GM18951 (cell line): Measurements from ENCODE around the gene SLC25A6.

Source experiments
- POLR2A ChIP-seq: IDR thresholded peaks from 4 replicates; pipeline ENCODE4 v1.6.1; 2011; ENCODE audit warnings: mild to moderate bottlenecking; ENCODE audit not compliant: insufficient read length, insufficient read depth; ENCODE audit errors: extremely low read depth
- in situ Hi-C: fragments of 300-500 bp; cut with MboI; formaldehyde crosslinking; loops from one replicate; pipeline ENCODE4 v1.12.0; 2022; ENCODE audit warnings: low sequenced_read_pairs, mixed read lengths, inconsistent platforms; ENCODE audit not compliant: unreplicated experiment

SLC25A6 gene

GRCh38 chrX:1336948-1337779 is 54.7 kb downstream of the SLC25A6 start:
- TF ChIP-seq POLR2A: no peak
- in situ Hi-C loops: no loop called here

- in situ Hi-C loops: no loop called here
- TF ChIP-seq POLR2A: peak; percentile 66
Measured at GRCh38 chrX:1336331-1336943, 55.5 kb downstream of the SLC25A6 start, which contains the start of gene IL3RA. TSS of gene IL3RA (plus strand) at chrX:1336785. CDS start at chrX:1341766, 4,981 bp downstream.
